HepG2 (cell line): ENCODE measurements around the gene SLCO2A1. TPM values are rescaled to one million over a fixed set of nuclear protein-coding genes. Genes with fewer than 3 reads are reported as not detected.

Source experiments
- ATAC-seq: fragments of 200-7000 bp; cut with Tn5 transposase; 3 replicates; pipeline ENCODE4 v1.9.1; 2020; ENCODE audit warnings: mild to moderate bottlenecking, moderate library complexity
- BruUV-seq: library from RNA; stranded (reverse); fragments of 400-500 nt; replicated peaks from 2 replicates; lab custom pipeline; 2021; lab: Mats Ljungman, UMichigan
- CTCF ChIA-PET: fragments of 300-600 bp; formaldehyde crosslinking; extraction: SDS; loops from one replicate; lab custom pipeline; 2021; ENCODE audit warnings: low total read pairs, inconsistent platforms, low intra/inter-chr PET ratio; lab: Yijun Ruan, JAX
- POLR2A ChIA-PET: fragments of 350-600 bp; sonication (Branson Sonifier 250); formaldehyde crosslinking; loops from one replicate; lab custom pipeline; 2020; ENCODE audit warnings: antibody characterized with exemption, inconsistent platforms; lab: Yijun Ruan, JAX
- DNase-seq: peaks from one replicate; pipeline ENCODE4 v3.0.0-alpha.2; 2015; ENCODE audit warnings: low spot score
- FAIRE-seq: peaks from 3 replicates; lab custom pipeline; 2011; peaks lifted over from hg19 to GRCh38; lab: Jason Lieb, UNC
- H2AFZ ChIP-seq: one replicate; pipeline ENCODE4 v1.6.1; 2011; ENCODE audit warnings: low read length, inconsistent platforms
- H3K27ac ChIP-seq: fragments of 300-600 bp; 3 replicates; pipeline ENCODE4 v1.8.0; 2011; ENCODE audit warnings: mixed run types, mild to moderate bottlenecking, mixed read lengths, low read length, inconsistent platforms; ENCODE audit not compliant: insufficient read depth; ENCODE audit errors: extremely low read length
- H3K27me3 ChIP-seq, 2 experiments: fragments of 200-600 bp in 1 of 2; 2 replicates in 1 of 2; 3 replicates in 1 of 2; pipeline versions ENCODE4 v1.6.0 to v1.8.0; 2011; ENCODE audit warnings: low read length in 2 of 2, mild to moderate bottlenecking in 2 of 2, moderate library complexity in 2 of 2, inconsistent platforms in 1 of 2; ENCODE audit not compliant: insufficient read depth in 2 of 2, control insufficient read depth in 1 of 2
- H3K36me3 ChIP-seq, 2 experiments: fragments of 200-600 bp in 1 of 2; replicated peaks in 1 of 2; 2 replicates in 1 of 2; 3 replicates in 1 of 2; pipeline versions ENCODE4 v1.5.1 to v1.8.0; 2011; ENCODE audit warnings: low read length in 2 of 2, inconsistent platforms in 1 of 2; ENCODE audit not compliant: insufficient read depth in 2 of 2, control insufficient read depth in 1 of 2
- H3K4me1 ChIP-seq: 2 replicates; pipeline ENCODE4 v1.5.1; 2012; ENCODE audit warnings: low read length, inconsistent platforms; ENCODE audit not compliant: insufficient read depth
- H3K4me2 ChIP-seq: 2 replicates; pipeline ENCODE4 v1.6.0; 2011; ENCODE audit warnings: low read depth, low read length, inconsistent platforms
- H3K4me3 ChIP-seq, 3 experiments: fragments of 200-600 bp in 1 of 3; sonication (generic), shearing (Covaris generic) in 1 of 3; replicated peaks in 1 of 3; 2 replicates each; pipeline ENCODE4 v1.5.1; 2011 to 2016; ENCODE audit warnings: low read length in 3 of 3, inconsistent platforms in 2 of 3, low read depth in 2 of 3, mild to moderate bottlenecking in 2 of 3, control low read depth in 1 of 3, mixed read lengths in 1 of 3; ENCODE audit not compliant: insufficient read depth in 1 of 3
- H3K79me2 ChIP-seq: one replicate; pipeline ENCODE4 v1.6.1; 2011; ENCODE audit warnings: low read length, inconsistent platforms; ENCODE audit not compliant: insufficient read depth
- H3K9ac ChIP-seq: 2 replicates; pipeline ENCODE4 v1.6.0; 2011; ENCODE audit warnings: mild to moderate bottlenecking, low read depth, low read length, inconsistent platforms; ENCODE audit not compliant: insufficient read depth
- H3K9me3 ChIP-seq: 2 replicates; pipeline ENCODE4 v1.5.1; 2012; ENCODE audit warnings: mild to moderate bottlenecking, low read length
- H4K20me1 ChIP-seq: 2 replicates; pipeline ENCODE4 v1.6.0; 2011; ENCODE audit warnings: inconsistent platforms, mild to moderate bottlenecking, low read length, moderate library complexity; ENCODE audit not compliant: insufficient read depth
- CCAR2 ChIP-seq: fragments of 200-400 bp; formaldehyde crosslinking; optimal IDR thresholded peaks from 2 replicates; pipeline ENCODE3; 2018; ENCODE audit warnings: low read depth, mild to moderate bottlenecking, low read length, moderate library complexity
- PCBP1 ChIP-seq: fragments of 200-400 bp; formaldehyde crosslinking; IDR thresholded peaks from 2 replicates; pipeline ENCODE4 v1.6.1; 2017; ENCODE audit warnings: mild to moderate bottlenecking, low read depth, low read length, borderline replicate concordance
- YY1 ChIP-seq: IDR thresholded peaks from 2 replicates; pipeline ENCODE4 v1.6.1; 2011; ENCODE audit warnings: low read length, low read depth, moderate library complexity, mild to moderate bottlenecking; ENCODE audit not compliant: insufficient read depth, insufficient replicate concordance
- ZNF451 ChIP-seq: sonication (generic); formaldehyde crosslinking; IDR thresholded peaks from 2 replicates; pipeline ENCODE4 v1.5.0; 2020; ENCODE audit warnings: mild to moderate bottlenecking, missing genetic modification reagents
- ZNF484 ChIP-seq: sonication (generic); formaldehyde crosslinking; IDR thresholded peaks from 2 replicates; pipeline ENCODE4 v1.5.1; 2020; ENCODE audit warnings: mild to moderate bottlenecking, low read depth, missing genetic modification reagents, borderline replicate concordance
- ZNF558 ChIP-seq: sonication (generic); formaldehyde crosslinking; IDR thresholded peaks from 2 replicates; pipeline ENCODE4 v1.9.0; 2022; ENCODE audit warnings: mild to moderate bottlenecking, missing genetic modification reagents, borderline replicate concordance
- WGBS: methylation state at CpG from one replicate; pipeline ENCODE4 v1.1.6; 2017; ENCODE audit warnings: low lambda C conversion rate; 5-methylcytosine and 5-hydroxymethylcytosine counted together
- in situ Hi-C: cut with HindIII; loops from 2 replicates; pipeline ENCODE4 v1.10.0; 2017; ENCODE audit warnings: low pct_unique_long_range_greater_than_20kb; ENCODE audit not compliant: extremely low pct_ligation_motif_present
- intact Hi-C: fragments of 100-400 bp; cut with micrococcal nuclease; formaldehyde crosslinking; loops from one replicate; pipeline ENCODE4 v1.10.0; 2022; ENCODE audit not compliant: unreplicated experiment
- polyA plus RNA-seq, 8 experiments: library from polyadenylated mRNA; depleted of rRNA in 3 of 8; stranded (reverse) in 7 of 8; unstranded in 1 of 8; fragments of >200 nt; fragmentation: Illumina TruSeq in 4 of 8; extraction: Trizol in 4 of 8; gene quantifications; 2 replicates each; pipeline versions ENCODE4 v1.2.1 to v1.2.3, GENCODE V29; 2011 to 2016; ENCODE audit warnings: low read depth in 4 of 8, missing spikeins in 1 of 8, mixed read lengths in 1 of 8; ENCODE audit not compliant: insufficient read depth in 1 of 8
- total RNA-seq, 5 experiments: library from RNA; depleted of rRNA; stranded (reverse); fragments of >200 nt; fragmentation: Illumina TruSeq; extraction: Trizol; gene quantifications; 2 replicates each; pipeline ENCODE4 v1.2.3, GENCODE V29; 2016; ENCODE audit warnings: low read depth in 1 of 5
- TF ChIP-seq, protein P1 (sequence below): IDR thresholded peaks from 2 replicates; pipeline ENCODE4 v1.6.1; 2018; ENCODE audit warnings: missing genetic modification reagents
- TF ChIP-seq, protein P2 (sequence below): IDR thresholded peaks from 2 replicates; pipeline ENCODE4 v1.6.1; 2018; ENCODE audit warnings: missing genetic modification reagents, mild to moderate bottlenecking, missing compliant biosample characterization
- TF ChIP-seq, protein P3 (sequence below): fragments of 450-650 bp; IDR thresholded peaks from 2 replicates; pipeline ENCODE4 v1.6.1; 2016

Gene SLCO2A1
- total and polyA plus RNA-seq, 2 of the 13 experiments (the other 11 are each of a cell fraction or from before 2014, with no cell fraction given): 0.04 TPM; not detected in 1

DNA sequence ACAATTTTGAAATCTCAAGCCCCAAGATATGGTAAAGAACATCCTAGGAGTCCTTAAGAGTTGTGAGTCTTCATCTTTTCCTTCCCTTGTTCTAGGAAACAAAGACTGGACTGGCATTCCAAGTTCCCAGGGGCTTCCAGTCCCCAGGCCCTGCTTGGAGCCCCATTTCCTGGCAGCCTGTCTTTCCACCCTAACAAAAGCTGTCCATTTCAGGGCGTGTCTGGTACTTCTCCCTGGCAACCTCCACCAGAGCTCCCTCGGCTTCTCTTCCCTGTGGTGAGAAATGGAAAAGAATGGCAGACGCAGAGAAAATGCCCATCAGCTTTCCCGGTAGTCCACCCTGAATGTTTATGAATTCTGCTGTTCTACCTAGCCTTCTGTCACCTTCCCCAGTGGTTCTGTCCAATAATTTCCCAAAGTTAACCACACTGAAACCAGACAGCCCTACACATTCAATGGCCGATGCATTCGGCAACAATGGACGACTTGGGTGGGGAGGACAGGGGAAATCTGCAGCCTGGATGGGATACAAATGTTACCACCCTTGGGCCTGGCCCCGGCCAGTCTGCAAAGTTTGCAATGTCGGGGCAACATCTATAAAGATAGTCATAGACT lies 140.9 kb downstream of the SLCO2A1 start (continued):
- TF ChIP-seq ZNF558 (CRISPR knock-in tag): no peak
- TF ChIP-seq, protein P1, sequence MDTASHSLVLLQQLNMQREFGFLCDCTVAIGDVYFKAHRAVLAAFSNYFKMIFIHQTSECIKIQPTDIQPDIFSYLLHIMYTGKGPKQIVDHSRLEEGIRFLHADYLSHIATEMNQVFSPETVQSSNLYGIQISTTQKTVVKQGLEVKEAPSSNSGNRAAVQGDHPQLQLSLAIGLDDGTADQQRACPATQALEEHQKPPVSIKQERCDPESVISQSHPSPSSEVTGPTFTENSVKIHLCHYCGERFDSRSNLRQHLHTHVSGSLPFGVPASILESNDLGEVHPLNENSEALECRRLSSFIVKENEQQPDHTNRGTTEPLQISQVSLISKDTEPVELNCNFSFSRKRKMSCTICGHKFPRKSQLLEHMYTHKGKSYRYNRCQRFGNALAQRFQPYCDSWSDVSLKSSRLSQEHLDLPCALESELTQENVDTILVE: no peak
- TF ChIP-seq ZNF451 (CRISPR knock-in tag): no peak
- no peak for TF ChIP-seq PCBP1
- TF ChIP-seq, protein P2, sequence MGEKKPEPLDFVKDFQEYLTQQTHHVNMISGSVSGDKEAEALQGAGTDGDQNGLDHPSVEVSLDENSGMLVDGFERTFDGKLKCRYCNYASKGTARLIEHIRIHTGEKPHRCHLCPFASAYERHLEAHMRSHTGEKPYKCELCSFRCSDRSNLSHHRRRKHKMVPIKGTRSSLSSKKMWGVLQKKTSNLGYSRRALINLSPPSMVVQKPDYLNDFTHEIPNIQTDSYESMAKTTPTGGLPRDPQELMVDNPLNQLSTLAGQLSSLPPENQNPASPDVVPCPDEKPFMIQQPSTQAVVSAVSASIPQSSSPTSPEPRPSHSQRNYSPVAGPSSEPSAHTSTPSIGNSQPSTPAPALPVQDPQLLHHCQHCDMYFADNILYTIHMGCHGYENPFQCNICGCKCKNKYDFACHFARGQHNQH (CRISPR knock-in tag): no peak
- TF ChIP-seq CCAR2: no peak
- TF ChIP-seq ZNF484 (CRISPR knock-in tag): no peak
- TF ChIP-seq, all 625 proteins: peak for 0

DNA sequence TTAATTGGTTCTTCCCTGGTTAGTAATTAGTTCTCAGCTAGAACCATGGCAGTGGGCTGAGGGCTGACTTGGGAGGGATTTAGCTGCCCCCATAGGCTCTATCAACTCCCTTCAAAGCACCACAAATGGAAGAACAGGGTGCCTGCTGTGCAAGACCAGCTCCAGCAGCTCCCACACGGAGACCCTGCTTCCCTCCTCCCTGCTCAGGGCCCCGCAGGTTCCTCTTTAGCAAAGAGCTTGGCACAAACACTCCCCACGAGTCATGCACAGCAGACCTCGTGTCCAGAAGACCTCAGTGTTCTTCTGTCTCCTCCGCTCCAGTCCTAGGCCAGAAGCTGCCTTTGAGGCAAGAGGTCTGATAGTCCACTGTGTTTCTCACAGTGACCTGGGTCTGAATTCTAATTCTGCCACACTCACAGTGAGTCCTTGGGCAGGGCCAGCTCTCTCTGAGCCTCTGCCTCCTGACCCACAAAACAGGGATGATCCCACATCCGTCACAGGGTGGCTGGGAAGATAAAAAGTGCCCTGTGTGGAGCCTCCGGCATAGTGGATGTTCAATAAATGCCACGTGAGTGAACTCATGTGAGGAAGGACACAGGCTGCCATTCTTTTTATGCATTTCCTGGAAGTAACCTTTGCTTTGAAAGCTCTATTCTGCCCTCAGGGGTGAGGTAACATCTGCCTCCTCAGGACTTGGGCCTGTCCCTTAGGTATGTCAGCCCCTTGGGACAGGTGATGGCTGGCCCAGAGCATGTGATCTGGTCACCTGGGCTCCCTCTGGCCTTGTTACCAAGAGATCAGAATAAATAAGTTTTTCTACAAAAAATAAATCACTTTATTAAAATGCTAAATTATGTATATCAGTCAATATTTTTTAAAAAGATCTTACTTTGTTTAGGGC lies 141.7 kb downstream of the SLCO2A1 start:
- no TSS peak for BruUV-seq
- no peak for ATAC-seq
- no peak overlapping the region for H2AFZ ChIP-seq
- peaks cover 4 to 34% of the 10 kb centered on the region in 2 experiments for H3K27me3 ChIP-seq
- no peak for DNase-seq
- 9% methylated on average over 7 of the region's 8 CpGs for WGBS
- no peak overlapping the region for H3K9ac ChIP-seq
- no peak for FAIRE-seq
- no peaks in the 10 kb centered on the region for H3K4me1 ChIP-seq
- POLR2A ChIA-PET: no interaction called here
- H3K36me3 ChIP-seq: no peaks in the 10 kb centered on the region
- H3K27ac ChIP-seq: no peak overlapping the region
- H3K4me2 ChIP-seq: no peak overlapping the region
- CTCF ChIA-PET: no interaction called here
- H3K4me3 ChIP-seq: no peak overlapping the region
- H3K79me2 ChIP-seq: no peaks in the 10 kb centered on the region
- TF ChIP-seq, protein P3, sequence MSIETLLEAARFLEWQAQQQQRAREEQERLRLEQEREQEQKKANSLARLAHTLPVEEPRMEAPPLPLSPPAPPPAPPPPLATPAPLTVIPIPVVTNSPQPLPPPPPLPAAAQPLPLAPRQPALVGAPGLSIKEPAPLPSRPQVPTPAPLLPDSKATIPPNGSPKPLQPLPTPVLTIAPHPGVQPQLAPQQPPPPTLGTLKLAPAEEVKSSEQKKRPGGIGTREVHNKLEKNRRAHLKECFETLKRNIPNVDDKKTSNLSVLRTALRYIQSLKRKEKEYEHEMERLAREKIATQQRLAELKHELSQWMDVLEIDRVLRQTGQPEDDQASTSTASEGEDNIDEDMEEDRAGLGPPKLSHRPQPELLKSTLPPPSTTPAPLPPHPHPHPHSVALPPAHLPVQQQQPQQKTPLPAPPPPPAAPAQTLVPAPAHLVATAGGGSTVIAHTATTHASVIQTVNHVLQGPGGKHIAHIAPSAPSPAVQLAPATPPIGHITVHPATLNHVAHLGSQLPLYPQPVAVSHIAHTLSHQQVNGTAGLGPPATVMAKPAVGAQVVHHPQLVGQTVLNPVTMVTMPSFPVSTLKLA: peak; percentile 42; the same call in 1 of the 2 replicates
- no peak for TF ChIP-seq YY1
- in situ Hi-C loops (no loop called here), intact Hi-C loops (no loop called here)
- H3K9me3 ChIP-seq: no peaks in the 10 kb centered on the region
- H4K20me1 ChIP-seq: no peaks in the 10 kb centered on the region
